Measurements from ENCODE around the gene OR51Q1. TPM values are rescaled to one million over a fixed set of nuclear protein-coding genes. Genes with fewer than 3 reads are reported as not detected.

The OR51Q1 gene
- not detected for total RNA-seq

- DNase-seq = no peak
Measured at GRCh38 chr11:5421811-5422210, at the start of gene OR51Q1. Gene OR51Q1 (plus strand): TSS chr11:5422111. CDS start chr11:5422201, 90 bp downstream.

GRCh38 chr11:5380740-5381342 lies 41.1 kb upstream of the OR51Q1 start:
- DNase-seq = peak; percentile 4

- DNase-seq = no peak
Measured at GRCh38 chr11:5383576-5383975, 38.3 kb upstream of the OR51Q1 start, which contains the start of gene OR51M1. Gene OR51M1 (plus strand): TSS chr11:5383812. CDS start chr11:5389399, 5,587 bp downstream.

- no peak for DNase-seq
Measured at GRCh38 chr11:5384335-5384734, 37.6 kb upstream of the OR51Q1 start.

- DNase-seq = no peak
Measured at GRCh38 chr11:5390210-5390609, 31.7 kb upstream of the OR51Q1 start.

GRCh38 chr11:5394091-5394490 lies 27.8 kb upstream of the OR51Q1 start:
- DNase-seq = no peak

GRCh38 chr11:5398936-5399335 lies 23.0 kb upstream of the OR51Q1 start:
- no peak for DNase-seq

- no peak for DNase-seq
Measured at GRCh38 chr11:5405173-5405572, 16.7 kb upstream of the OR51Q1 start.

- no peak for DNase-seq
Measured at GRCh38 chr11:5420993-5421392, 918 bp upstream of the OR51Q1 start.

- DNase-seq = no peak
Measured at GRCh38 chr11:5423131-5423530, 1.2 kb downstream of the OR51Q1 start.

- DNase-seq = no peak
Measured at GRCh38 chr11:5441414-5441813, 19.5 kb downstream of the OR51Q1 start, which contains the start of gene OR51I1. Gene OR51I1 (minus strand): TSS chr11:5441514. CDS start chr11:5441514, 0 bp downstream.

- no peak for DNase-seq
Measured at GRCh38 chr11:5443835-5444393, 22.0 kb downstream of the OR51Q1 start.

- DNase-seq = no peak
Measured at GRCh38 chr11:5449023-5449422, 27.1 kb downstream of the OR51Q1 start, which contains the start of gene OR51I2. Gene OR51I2 (plus strand): TSS chr11:5449323. CDS start chr11:5453489, 4,166 bp downstream.

GRCh38 chr11:5449432-5449831 lies 27.5 kb downstream of the OR51Q1 start:
- no peak for DNase-seq

GRCh38 chr11:5460983-5461621 lies 39.2 kb downstream of the OR51Q1 start:
- DNase-seq = no peak

GRCh38 chr11:5467527-5467926 lies 45.6 kb downstream of the OR51Q1 start:
- DNase-seq = no peak

Other genes with a start within 250 kb of the OR51Q1 start
- gene OR51V1, start 221.4 kb upstream of the OR51Q1 start, total RNA-seq = not detected
- 2,108 TPM for gene HBB, start 195.0 kb upstream of the OR51Q1 start, total RNA-seq
- not detected for gene HBD, start 187.6 kb upstream of the OR51Q1 start, total RNA-seq
- 299 TPM for gene HBG1, start 172.3 kb upstream of the OR51Q1 start, total RNA-seq
- 12,811 TPM for gene HBG2, start 167.3 kb upstream of the OR51Q1 start, total RNA-seq
- 27.0 TPM for gene HBE1, start 152.2 kb upstream of the OR51Q1 start, total RNA-seq
- not detected for gene OR51B4, start 120.2 kb upstream of the OR51Q1 start, total RNA-seq
- gene OR51B2, start 97.8 kb upstream of the OR51Q1 start, total RNA-seq = 0.59 TPM
- gene OR51B5, start 78.6 kb upstream of the OR51Q1 start, total RNA-seq = 0.30 TPM
- gene OR51B6, start 70.6 kb upstream of the OR51Q1 start, total RNA-seq = not detected
- gene OR51M1, start 38.3 kb upstream of the OR51Q1 start, total RNA-seq = not detected
- gene OR51I1, start 19.4 kb downstream of the OR51Q1 start, total RNA-seq = 0.59 TPM
- gene OR51I2, start 27.2 kb downstream of the OR51Q1 start, total RNA-seq = not detected
- gene OR52D1, start 66.6 kb downstream of the OR51Q1 start, total RNA-seq = not detected
- gene UBQLN3, start 87.8 kb downstream of the OR51Q1 start, total RNA-seq = 0.49 TPM
- 0.49 TPM for gene UBQLNL, start 94.6 kb downstream of the OR51Q1 start, total RNA-seq
- gene OR52H1, start 126.4 kb downstream of the OR51Q1 start, total RNA-seq = 0.59 TPM
- gene OR52B6, start 158.8 kb downstream of the OR51Q1 start, total RNA-seq = not detected
- gene TRIM6, start 174.5 kb downstream of the OR51Q1 start, total RNA-seq = 1.9 TPM
- 5.2 TPM for gene TRIM34, start 202.9 kb downstream of the OR51Q1 start, total RNA-seq

All from skin of body (tissue), 2 donors.